ENCODE measurements around the gene ABHD1. TPM values are rescaled to one million over a fixed set of nuclear protein-coding genes. Genes with fewer than 3 reads are reported as not detected.

Gene ABHD1
- total and polyA plus RNA-seq, 2 donors from 2014 or later = 0.69 to 2.9 TPM

GRCh38 chr2:27159271-27159670, 35.7 kb downstream of the ABHD1 start:
- intact Hi-C loops (cut with DNase I) = no loop called here
- no peak for TF ChIP-seq CTCF (IDR thresholded peaks at IDR 0.05; ENCODE audit: borderline replicate concordance, extremely low read depth, insufficient read depth)
- no peaks in the 10 kb centered on the region for H3K27me3 ChIP-seq (ENCODE audit: control insufficient read depth, insufficient read depth, low read length)
- no peaks in the 10 kb centered on the region for H3K4me1 ChIP-seq (ENCODE audit: control insufficient read depth in 2 of 3, insufficient read depth in 2 of 3, low read depth in 1 of 3, low read length in 3 of 3)
- no peak for DNase-seq
- H3K9me3 ChIP-seq (ENCODE audit: control insufficient read depth in 2 of 3, insufficient read depth in 1 of 3, low read length in 3 of 3) = no peaks in the 10 kb centered on the region
- no peaks in the 10 kb centered on the region for H3K36me3 ChIP-seq (ENCODE audit: control insufficient read depth in 2 of 3, insufficient read depth in 3 of 3, low read length in 3 of 3)
- H3K4me3 ChIP-seq (ENCODE audit: low read length in 3 of 3) = no peak overlapping the region
- no peak for FAIRE-seq
- no peak overlapping the region for H3K27ac ChIP-seq (ENCODE audit: low read depth in 2 of 2, low read length in 2 of 2)
- H3K9ac ChIP-seq (ENCODE audit: low read length in 3 of 3) = no peak overlapping the region

- DNase-seq = no peak
- H3K36me3 ChIP-seq (ENCODE audit: control insufficient read depth in 2 of 3, insufficient read depth in 3 of 3, low read length in 3 of 3) = no peaks in the 10 kb centered on the region
- H3K4me1 ChIP-seq (ENCODE audit: control insufficient read depth in 2 of 3, insufficient read depth in 2 of 3, low read depth in 1 of 3, low read length in 3 of 3) = no peaks in the 10 kb centered on the region
- TF ChIP-seq CTCF (IDR thresholded peaks at IDR 0.05; ENCODE audit: borderline replicate concordance, extremely low read depth, insufficient read depth) = no peak
- H3K4me3 ChIP-seq (ENCODE audit: low read length in 3 of 3) = no peak overlapping the region
- FAIRE-seq = no peak
- no peaks in the 10 kb centered on the region for H3K27me3 ChIP-seq (ENCODE audit: control insufficient read depth, insufficient read depth, low read length)
- no peak overlapping the region for H3K9ac ChIP-seq (ENCODE audit: low read length in 3 of 3)
- intact Hi-C loops (cut with DNase I) = no loop called here
- H3K27ac ChIP-seq (ENCODE audit: low read depth in 2 of 2, low read length in 2 of 2) = no peak overlapping the region
- H3K9me3 ChIP-seq (ENCODE audit: control insufficient read depth in 2 of 3, insufficient read depth in 1 of 3, low read length in 3 of 3) = no peaks in the 10 kb centered on the region
Observed at GRCh38 chr2:27160191-27160590, 36.6 kb downstream of the ABHD1 start.

- intact Hi-C loops (cut with DNase I) = no loop called here
- H3K9ac ChIP-seq (ENCODE audit: low read length in 3 of 3) = no peak overlapping the region
Observed at GRCh38 chr2:27162151-27163121, 38.8 kb downstream of the ABHD1 start.

More at GRCh38 chr2:27162151-27163121, 38.8 kb downstream of the ABHD1 start:
- Histone ChIP-seq H3K36me3 (ENCODE audit: control insufficient read depth in 2 of 3, insufficient read depth in 3 of 3, low read length in 3 of 3) (no peaks in the 10 kb centered on the region), H3K9me3 (ENCODE audit: control insufficient read depth in 2 of 3, insufficient read depth in 1 of 3, low read length in 3 of 3) (no peaks in the 10 kb centered on the region), H3K4me3 (ENCODE audit: low read length in 3 of 3) (no peak overlapping the region), H3K27ac (ENCODE audit: low read depth in 2 of 2, low read length in 2 of 2) (no peak overlapping the region), H3K4me1 (ENCODE audit: control insufficient read depth in 2 of 3, insufficient read depth in 2 of 3, low read depth in 1 of 3, low read length in 3 of 3) (no peaks in the 10 kb centered on the region), H3K27me3 (ENCODE audit: control insufficient read depth, insufficient read depth, low read length) (no peaks in the 10 kb centered on the region)
- FAIRE-seq (no peak), DNase-seq (no peak)
- TF ChIP-seq CTCF (IDR thresholded peaks at IDR 0.05; ENCODE audit: borderline replicate concordance, extremely low read depth, insufficient read depth) = no peak

Data from kidney (tissue), 14 donors.